Aorta (tissue), 5 donors: ENCODE measurements around the gene PTPRN2. TPM values are rescaled to one million over a fixed set of nuclear protein-coding genes. Genes with fewer than 3 reads are reported as not detected.
"Not testable (repeated sequence)": the region's sequence is repeated elsewhere in the genome, so short reads cannot be mapped to it uniquely, and the experiment has no call there.

Experiments
- ATAC-seq: fragments of 200-7000 bp; cut with Tn5 transposase; one replicate; pipeline ENCODE4 v1.9.1; 2022; ENCODE audit warnings: moderate library complexity; ENCODE audit not compliant: low FRiP score
- DNase-seq, 2 donors: peaks; one replicate each; pipeline ENCODE4 v3.0.0-alpha.2; 2020
- H3K27ac ChIP-seq, 2 donors: one replicate each; pipeline ENCODE4 v1.5.1; 2013; ENCODE audit warnings: low read length in 2 of 2, mild to moderate bottlenecking in 2 of 2, moderate library complexity in 2 of 2, control low read depth in 1 of 2, inconsistent platforms in 1 of 2, low read depth in 1 of 2
- H3K27me3 ChIP-seq, 2 donors: one replicate each; pipeline ENCODE4 v1.6.1; 2013; ENCODE audit warnings: control low read depth in 1 of 2, low read length in 1 of 2, mild to moderate bottlenecking in 1 of 2, moderate library complexity in 1 of 2; ENCODE audit not compliant: insufficient read depth in 2 of 2, control insufficient read depth in 1 of 2
- H3K36me3 ChIP-seq, 2 donors: one replicate each; pipeline ENCODE4 v1.6.1; 2013; ENCODE audit warnings: control low read depth in 1 of 2, low read length in 1 of 2, mild to moderate bottlenecking in 1 of 2; ENCODE audit not compliant: insufficient read depth in 2 of 2, control insufficient read depth in 1 of 2
- H3K4me1 ChIP-seq, 2 donors: one replicate each; pipeline ENCODE4 v1.6.1; 2013; ENCODE audit warnings: low read length in 2 of 2, control low read depth in 1 of 2, mild to moderate bottlenecking in 1 of 2, moderate library complexity in 1 of 2; ENCODE audit not compliant: insufficient read depth in 2 of 2, control insufficient read depth in 1 of 2
- H3K4me3 ChIP-seq, 2 donors: one replicate each; pipeline ENCODE4 v1.5.1; 2013; ENCODE audit warnings: low read length in 2 of 2, control low read depth in 1 of 2, mild to moderate bottlenecking in 1 of 2
- H3K9me3 ChIP-seq: one replicate; pipeline ENCODE4 v1.6.1; 2013; ENCODE audit warnings: mild to moderate bottlenecking, low read length; ENCODE audit not compliant: control insufficient read depth
- WGBS, 2 donors: extraction: QIAGEN DNeasy Blood & Tissue Kit; methylation state at CpG; one replicate each; pipeline ENCODE4 v1.1.7; 2013; 5-methylcytosine and 5-hydroxymethylcytosine counted together
- intact Hi-C, 2 donors: fragments of 100-400 bp; cut with DNase I; formaldehyde crosslinking; loops; one replicate each; pipeline versions ENCODE4 v1.14.2 to v1.15.0; 2022
- polyA plus RNA-seq, 2 donors: library from polyadenylated mRNA; stranded (reverse); fragments of 200-250 nt; gene quantifications; one replicate each; pipeline ENCODE4 v1.2.3, GENCODE V29; 2013
- total RNA-seq, 2 donors: library from RNA; stranded (reverse); fragmentation: NEBNext Ultra II Directional; extraction: Animal tissue kit (Norgen Biotek cat#: 25700); gene quantifications; one replicate each; pipeline ENCODE4 v1.2.1, GENCODE V29; 2021
- donor health status: healthy with polysubstance abuse.
- donor health status: Bipolar disorder and iron deficiency.
- donor health status: DM: no; HTN: no; CAD: no.
- donor health status: DM: no; HTN: no; CAD: no.
- donor health status: DM: yes; HTN: yes; CAD: no.

Gene PTPRN2
- total and polyA plus RNA-seq, 4 donors = 0.67 to 3.3 (median 1.4) TPM

GRCh38 chr7:157896376-157896675 is 691.3 kb downstream of the PTPRN2 start:
- DNase-seq, H3K9me3 ChIP-seq, H3K36me3 ChIP-seq, H3K4me1 ChIP-seq, H3K27ac ChIP-seq, H3K4me3 ChIP-seq, intact Hi-C loops, ATAC-seq, H3K27me3 ChIP-seq: not testable (repeated sequence)
- WGBS, 2 donors = 85 to 87% methylated on average over 15 of the region's 15 CpGs

DNA sequence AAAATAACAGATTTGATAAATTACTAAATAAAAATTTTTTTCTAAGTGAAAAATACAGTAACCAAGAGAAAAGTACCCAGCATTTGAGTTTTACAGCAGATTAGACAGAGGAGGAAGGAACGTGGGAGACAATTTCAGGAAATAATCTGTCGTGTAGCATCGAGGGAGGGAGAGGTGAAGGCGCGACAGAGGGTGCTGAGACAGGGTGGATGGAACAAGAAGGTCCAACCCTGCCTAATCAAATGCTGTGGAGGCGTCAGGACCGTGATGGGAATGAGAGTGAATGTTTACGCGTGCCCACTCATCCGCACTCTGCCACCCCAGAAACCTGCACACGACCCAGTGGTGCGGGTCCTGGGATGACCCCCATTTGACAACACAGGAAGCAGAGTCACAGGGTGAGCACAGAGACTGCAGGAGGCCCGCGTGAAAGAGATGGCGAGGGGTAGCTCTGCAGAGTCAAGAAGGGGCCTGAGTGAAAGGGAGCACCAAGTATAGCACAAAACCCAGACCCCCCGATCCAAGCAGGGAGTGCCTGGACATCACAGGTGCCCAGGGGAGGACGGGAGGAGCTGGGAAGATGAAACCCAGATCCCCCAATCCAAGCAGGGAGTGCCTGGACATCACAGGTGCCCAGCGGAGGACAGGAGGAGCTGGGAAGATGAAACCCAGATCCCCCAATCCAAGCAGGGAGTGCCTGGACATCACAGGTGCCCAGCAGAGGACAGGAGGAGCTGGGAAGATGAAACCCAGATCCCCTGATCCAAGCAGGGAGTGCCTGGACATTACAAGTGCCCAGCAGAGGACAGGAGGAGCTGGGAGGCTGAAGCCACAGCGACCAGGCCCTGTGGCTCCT is 691.9 kb downstream of the PTPRN2 start:
- no peaks in the 10 kb centered on the region for H3K9me3 ChIP-seq
- intact Hi-C loops = no loop called here
- H3K4me1 ChIP-seq = no peaks in the 10 kb centered on the region
- 78 to 81% methylated on average over 19 of the region's 19 CpGs for WGBS, 2 donors
- H3K4me3 ChIP-seq = no peak overlapping the region
- no peaks in the 10 kb centered on the region for H3K36me3 ChIP-seq
- no peak for DNase-seq
- no peak overlapping the region for H3K27ac ChIP-seq
- no peaks in the 10 kb centered on the region for H3K27me3 ChIP-seq
- no peak for ATAC-seq

- WGBS, 2 donors = 66 to 69% methylated on average over 12 of the region's 12 CpGs
- H3K27me3 ChIP-seq, intact Hi-C loops, H3K4me1 ChIP-seq, H3K36me3 ChIP-seq, H3K9me3 ChIP-seq, DNase-seq, H3K27ac ChIP-seq, H3K4me3 ChIP-seq, ATAC-seq: not testable (repeated sequence)
Measured at GRCh38 chr7:157895098-157895497, 692.5 kb downstream of the PTPRN2 start.

- ATAC-seq (no peak), DNase-seq (no peak)
- no peaks in the 10 kb centered on the region for H3K27me3 ChIP-seq
- no peaks in the 10 kb centered on the region for H3K36me3 ChIP-seq
- WGBS, 2 donors = 86 to 87% methylated on average over 15 of the region's 15 CpGs
- intact Hi-C loops = no loop called here
- no peaks in the 10 kb centered on the region for H3K9me3 ChIP-seq
- H3K4me1 ChIP-seq = no peaks in the 10 kb centered on the region
- H3K27ac ChIP-seq = no peak overlapping the region
- H3K4me3 ChIP-seq = no peak overlapping the region
Measured at GRCh38 chr7:157893535-157894044, 694.0 kb downstream of the PTPRN2 start.

DNA sequence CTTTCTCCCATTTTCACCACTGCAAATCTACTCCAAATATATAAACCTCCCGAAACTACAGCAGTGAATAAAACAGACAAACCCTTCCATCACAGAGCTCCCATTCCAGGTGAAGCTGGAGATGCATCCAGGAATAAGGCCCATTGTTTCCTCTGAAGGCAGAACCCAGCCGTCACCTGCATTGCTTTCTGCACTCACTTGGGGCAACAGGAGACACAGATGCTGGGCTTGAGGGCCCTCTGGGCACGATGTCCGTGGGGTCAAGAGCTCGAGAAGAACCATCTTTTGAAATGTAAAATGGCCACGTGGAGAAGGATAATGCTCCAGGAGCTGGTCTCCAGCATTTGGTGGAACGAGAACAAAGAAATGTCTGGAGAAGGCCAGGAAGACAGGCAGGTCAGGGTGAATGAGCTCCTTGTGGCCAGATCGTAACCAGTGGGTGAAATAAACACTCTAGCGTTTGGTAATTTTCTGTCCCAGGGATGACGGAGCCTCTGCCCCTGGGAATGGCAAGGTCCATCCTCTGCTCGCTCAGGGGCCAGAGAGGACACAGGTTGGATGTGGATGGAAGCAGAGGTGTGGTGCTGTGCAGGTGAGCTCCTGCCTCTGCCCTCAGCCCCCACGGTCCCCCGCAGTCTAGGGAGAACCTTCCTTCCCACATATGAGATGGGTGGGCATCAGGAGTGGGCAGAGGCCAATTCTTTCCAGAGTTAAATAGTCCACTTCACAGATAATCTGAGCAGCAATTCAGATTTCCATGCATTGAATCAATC is 694.7 kb downstream of the PTPRN2 start:
- DNase-seq = peak in 1 of 2 donors; percentile 34
- 76 to 80% methylated on average over 13 of the region's 13 CpGs for WGBS, 2 donors
- H3K27me3 ChIP-seq = no peaks in the 10 kb centered on the region
- H3K9me3 ChIP-seq = no peaks in the 10 kb centered on the region
- no peaks in the 10 kb centered on the region for H3K4me1 ChIP-seq
- intact Hi-C loops = no loop called here
- no peaks in the 10 kb centered on the region for H3K36me3 ChIP-seq
- ATAC-seq = no peak
- H3K4me3 ChIP-seq = no peak overlapping the region
- H3K27ac ChIP-seq = no peak overlapping the region

DNA sequence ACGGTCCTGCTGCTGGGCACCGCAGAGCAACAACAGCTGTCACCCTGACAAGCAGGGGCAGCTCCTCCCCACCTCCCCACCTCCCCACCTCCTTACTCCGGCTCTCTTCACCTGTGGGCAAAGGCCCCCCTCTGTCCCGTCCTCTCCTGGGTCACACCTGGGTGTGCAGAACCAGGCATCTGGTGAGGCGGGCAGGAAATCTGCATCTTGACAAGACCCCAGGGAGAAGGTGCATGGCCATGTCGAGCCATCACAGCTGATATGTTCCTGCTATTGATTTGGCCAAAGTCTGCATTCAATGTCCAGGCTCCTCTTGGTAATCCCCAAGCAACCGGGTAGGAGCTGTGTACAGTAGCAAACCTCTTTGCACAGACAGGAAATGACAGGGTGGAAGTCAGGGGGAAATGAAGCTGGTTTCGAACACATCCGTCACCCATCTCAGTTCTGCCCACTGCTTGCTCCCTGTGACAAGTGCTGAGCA is 696.7 kb downstream of the PTPRN2 start:
- intact Hi-C loops = no loop called here
- no peak for ATAC-seq
- H3K27ac ChIP-seq = no peak overlapping the region
- no peaks in the 10 kb centered on the region for H3K36me3 ChIP-seq
- 73 to 77% methylated on average over 9 of the region's 9 CpGs for WGBS, 2 donors
- no peaks in the 10 kb centered on the region for H3K27me3 ChIP-seq
- H3K9me3 ChIP-seq = no peaks in the 10 kb centered on the region
- no peak overlapping the region for H3K4me3 ChIP-seq
- H3K4me1 ChIP-seq = no peaks in the 10 kb centered on the region
- peak in 1 of 2 donors; percentile 53 for DNase-seq

DNA sequence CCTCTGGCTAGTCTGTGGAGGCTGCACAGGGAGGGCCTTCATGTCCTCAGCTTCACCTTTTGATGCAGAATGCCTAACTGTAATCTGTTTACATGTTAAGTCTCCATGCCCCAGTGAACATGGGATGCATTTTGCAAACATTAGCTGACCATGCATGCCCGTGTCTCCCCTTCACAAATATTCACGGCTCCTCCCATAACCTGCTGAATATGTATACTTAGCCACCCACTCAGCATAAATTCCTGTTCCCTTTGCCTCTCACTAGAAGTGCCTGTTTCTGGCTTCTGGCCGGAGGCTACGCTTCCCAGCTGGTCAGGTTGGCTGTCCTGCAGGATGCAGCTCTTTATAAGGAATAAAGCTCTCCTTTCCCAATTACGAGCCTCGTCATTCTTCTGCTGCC is 698.1 kb downstream of the PTPRN2 start:
- Histone ChIP-seq H3K4me1 (no peaks in the 10 kb centered on the region), H3K27me3 (no peaks in the 10 kb centered on the region), H3K9me3 (no peaks in the 10 kb centered on the region), H3K27ac (no peak overlapping the region), H3K36me3 (no peaks in the 10 kb centered on the region), H3K4me3 (no peak overlapping the region)
- intact Hi-C loops = no loop called here
- ATAC-seq (no peak), DNase-seq (no peak)
- 79 to 81% methylated on average over 6 of the region's 6 CpGs for WGBS, 2 donors

DNA sequence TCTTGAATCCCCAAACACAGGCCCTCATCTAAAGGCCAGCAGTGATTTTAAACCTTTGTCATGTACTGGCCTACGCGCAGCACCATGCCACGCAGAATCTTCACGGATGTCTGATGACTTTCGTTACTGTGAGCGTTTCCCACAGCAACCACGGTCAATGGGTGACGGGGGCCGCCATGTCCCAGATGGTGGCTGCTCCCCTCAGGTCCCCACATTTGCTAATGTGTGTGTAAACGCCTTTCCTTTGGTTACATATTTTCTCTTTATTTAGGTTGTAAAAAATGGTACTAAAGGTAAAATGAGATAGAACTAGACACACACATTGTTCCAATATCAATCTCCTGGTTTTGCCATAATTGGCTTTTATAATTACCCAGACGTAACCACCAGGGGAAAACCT is 699.0 kb downstream of the PTPRN2 start:
- 80 to 84% methylated on average over 11 of the region's 11 CpGs for WGBS, 2 donors
- H3K27ac ChIP-seq = no peak overlapping the region
- no peaks in the 10 kb centered on the region for H3K9me3 ChIP-seq
- H3K4me3 ChIP-seq = no peak overlapping the region
- ATAC-seq = no peak
- intact Hi-C loops = no loop called here
- no peaks in the 10 kb centered on the region for H3K4me1 ChIP-seq
- H3K27me3 ChIP-seq = no peaks in the 10 kb centered on the region
- no peaks in the 10 kb centered on the region for H3K36me3 ChIP-seq
- peak in 1 of 2 donors; percentile 57 for DNase-seq
